HG02588 (cell line): ENCODE data around the gene SV2A.
"Not testable (repeated sequence)": the region's sequence is repeated elsewhere in the genome, so short reads cannot be mapped to it uniquely, and the experiment has no call there.

Experiments used
- ATAC-seq: cut with Tn5 transposase; IDR thresholded peaks from one replicate; pipeline ENCODE4 v1.9.1; 2021; ENCODE audit warnings: mild to moderate bottlenecking, moderate library complexity; ENCODE audit not compliant: unreplicated experiment

SV2A gene, protein sequence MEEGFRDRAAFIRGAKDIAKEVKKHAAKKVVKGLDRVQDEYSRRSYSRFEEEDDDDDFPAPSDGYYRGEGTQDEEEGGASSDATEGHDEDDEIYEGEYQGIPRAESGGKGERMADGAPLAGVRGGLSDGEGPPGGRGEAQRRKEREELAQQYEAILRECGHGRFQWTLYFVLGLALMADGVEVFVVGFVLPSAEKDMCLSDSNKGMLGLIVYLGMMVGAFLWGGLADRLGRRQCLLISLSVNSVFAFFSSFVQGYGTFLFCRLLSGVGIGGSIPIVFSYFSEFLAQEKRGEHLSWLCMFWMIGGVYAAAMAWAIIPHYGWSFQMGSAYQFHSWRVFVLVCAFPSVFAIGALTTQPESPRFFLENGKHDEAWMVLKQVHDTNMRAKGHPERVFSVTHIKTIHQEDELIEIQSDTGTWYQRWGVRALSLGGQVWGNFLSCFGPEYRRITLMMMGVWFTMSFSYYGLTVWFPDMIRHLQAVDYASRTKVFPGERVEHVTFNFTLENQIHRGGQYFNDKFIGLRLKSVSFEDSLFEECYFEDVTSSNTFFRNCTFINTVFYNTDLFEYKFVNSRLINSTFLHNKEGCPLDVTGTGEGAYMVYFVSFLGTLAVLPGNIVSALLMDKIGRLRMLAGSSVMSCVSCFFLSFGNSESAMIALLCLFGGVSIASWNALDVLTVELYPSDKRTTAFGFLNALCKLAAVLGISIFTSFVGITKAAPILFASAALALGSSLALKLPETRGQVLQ

DNA sequence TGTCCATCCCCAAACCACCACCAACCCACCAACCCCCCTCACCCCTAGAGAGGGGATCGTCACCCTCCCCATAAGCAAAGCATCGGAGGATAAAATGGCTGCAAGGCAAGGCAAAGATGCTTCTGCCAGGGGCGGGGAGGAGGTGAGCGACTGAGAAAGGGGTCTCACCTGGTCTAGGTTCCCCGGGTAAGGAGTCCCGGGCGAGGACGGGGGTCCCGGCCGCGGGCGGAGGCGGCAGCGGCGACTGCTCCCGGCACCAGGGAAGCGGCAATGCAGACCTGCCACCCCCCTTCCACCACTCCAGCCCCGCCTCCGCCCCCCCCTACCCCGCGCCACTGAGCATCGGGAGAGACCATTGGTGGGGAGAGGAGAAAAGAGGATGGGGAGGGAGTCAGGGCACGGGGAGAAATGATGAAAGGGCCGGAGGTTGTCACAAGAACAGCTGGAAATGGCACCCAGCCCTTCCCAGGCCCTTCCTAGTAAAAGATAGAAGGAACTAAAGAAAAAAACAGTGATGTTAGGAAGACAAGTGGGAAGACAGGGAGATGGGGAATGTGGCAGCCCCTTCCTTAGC is at the start of gene SV2A:
SV2A (minus strand) TSS at position 274 of the 574 bp plus-strand sequence. CDS start 4,004 bp downstream, outside the sequence.
- no peak for ATAC-seq

DNA sequence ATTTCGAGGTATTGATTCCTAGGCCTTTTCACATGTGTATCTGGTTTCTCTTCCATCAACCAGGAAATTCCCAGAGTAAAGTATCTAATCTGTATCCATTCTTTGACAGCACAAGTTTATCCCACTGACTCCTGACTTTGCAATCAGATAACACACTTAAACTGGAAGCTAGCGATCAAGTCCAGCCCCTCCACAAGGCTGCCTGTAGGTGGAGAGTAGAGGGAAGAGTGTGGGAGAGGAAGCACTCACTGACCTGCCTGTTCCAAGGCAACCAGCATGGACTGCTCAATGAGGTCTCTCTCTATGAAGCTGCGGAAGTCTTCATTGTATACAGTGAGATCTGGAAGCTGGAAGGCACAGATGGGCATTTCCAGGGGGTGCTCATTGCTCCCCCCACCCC is 49.4 kb upstream of the SV2A start:
- ATAC-seq: no peak

DNA sequence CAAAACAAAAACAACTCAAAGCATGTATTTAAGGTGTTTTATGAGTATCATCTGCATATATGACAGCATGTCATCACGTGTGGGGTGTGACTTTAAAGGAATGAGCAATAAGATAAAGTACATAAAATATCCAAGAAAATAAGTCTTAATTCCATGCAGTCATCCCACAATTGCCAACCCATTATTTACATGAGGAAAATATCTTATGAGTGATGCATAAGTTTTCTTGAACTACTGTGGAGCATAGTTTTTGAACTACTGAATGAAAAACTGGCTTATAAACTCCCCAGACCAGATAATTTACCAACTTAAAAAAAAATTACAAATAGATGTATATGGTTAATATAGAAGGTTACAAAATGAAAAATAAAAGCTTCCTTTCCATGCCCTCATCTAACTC is 48.8 kb upstream of the SV2A start:
- ATAC-seq: no peak

DNA sequence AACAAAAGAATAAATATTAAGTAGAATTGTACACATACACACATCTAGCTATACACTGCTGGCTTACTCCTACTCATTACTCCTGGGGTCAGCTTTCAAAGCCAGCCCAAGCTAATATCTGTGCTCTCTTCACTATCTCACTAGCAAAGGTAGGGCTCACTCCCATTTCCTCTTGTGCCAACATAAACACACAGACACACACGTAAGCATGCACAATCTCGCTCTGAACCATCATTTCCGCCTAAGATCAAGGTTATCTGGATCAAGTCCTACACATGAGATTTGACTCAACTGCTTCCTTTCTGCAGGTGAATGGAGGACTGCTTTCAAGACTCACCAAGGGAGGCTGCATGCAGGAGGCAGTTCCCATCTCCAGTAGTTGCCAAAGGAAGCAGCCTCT is 47.8 kb upstream of the SV2A start:
- no peak for ATAC-seq

DNA sequence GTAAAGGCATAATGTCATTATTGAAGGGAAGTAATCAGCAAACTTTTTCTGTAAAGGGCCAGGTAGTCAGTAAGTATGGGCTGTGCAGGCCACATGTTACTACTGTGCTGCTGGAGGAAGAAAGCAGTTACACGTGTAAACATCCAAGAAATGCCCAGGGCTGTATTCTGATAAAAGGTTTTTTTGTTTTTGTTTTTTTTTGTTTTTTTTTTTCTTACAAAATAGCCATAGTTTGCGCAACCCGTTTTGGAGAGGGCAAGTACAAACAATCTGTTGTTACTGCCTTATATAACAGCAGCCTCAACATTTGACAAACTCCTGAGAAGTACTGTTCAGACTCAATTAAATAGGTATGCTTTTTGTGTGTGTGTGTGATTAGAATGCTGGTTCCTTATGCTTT is 45.7 kb upstream of the SV2A start:
- no peak for ATAC-seq

DNA sequence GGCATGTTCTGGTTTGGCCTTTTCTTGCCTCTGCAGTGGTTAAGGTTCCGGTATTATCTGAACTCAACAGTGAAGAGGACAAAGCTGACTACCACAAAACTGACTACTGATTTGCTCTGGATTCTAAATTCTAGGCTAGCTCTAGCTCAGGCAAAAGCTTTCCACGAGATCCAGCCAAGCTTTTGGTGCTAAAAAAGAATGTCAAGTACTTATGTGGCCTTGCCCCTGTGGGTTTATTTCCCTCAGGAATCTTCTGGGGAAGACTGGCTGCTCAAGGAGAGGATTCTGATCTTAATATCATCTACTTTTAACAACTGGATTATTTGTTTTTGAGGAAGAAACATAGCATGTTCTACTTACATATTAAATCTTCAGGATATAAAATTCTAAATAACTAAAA is 45.1 kb upstream of the SV2A start:
- ATAC-seq: no peak

DNA sequence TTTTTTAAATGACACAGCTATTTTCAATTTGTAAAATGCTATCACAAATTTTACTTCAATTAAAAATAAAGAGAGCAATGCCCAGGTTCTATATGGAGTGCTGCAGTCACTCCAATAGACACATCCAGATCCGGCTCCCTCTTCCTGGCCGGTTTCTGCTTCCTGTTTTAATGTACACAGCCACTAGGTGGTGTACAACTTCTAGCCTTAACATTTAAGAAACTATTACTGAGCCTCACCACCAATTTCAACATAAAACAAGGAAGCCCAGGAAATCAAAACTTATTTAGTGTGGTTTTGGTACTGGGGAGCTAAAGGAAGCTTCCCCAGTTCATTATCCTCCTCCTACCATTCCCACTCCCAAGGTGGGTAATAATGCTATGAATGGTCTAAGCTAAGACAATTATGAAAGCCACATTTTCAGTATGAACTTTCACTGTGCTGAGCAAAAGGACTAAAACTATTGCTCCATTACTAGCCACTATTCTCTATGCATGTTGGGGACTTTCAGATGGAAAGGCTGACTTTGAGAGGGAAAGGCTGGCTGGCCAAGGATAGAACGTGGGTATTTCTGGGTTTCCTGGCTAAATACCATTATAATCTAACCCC is 44.5 kb upstream of the SV2A start:
- no peak for ATAC-seq

DNA sequence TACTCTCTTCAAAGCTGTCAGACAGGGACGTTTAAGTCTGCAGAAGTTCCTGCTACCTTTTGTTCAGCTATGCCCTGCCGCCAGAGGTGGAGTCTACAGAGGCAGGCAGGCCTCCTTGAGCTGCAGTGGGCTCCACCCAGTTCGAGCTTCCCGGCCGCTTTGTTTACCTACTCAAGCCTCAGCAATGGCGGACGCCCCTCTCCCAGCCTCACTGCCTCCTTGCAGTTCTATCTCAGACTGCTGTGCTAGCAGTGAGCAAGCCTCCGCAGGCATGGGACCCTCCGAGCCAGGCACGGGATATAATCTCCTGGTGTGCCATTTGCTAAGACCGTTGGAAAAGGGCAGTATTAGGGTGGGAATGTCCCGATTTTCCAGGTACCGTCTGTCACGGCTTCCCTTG is 39.9 kb upstream of the SV2A start:
- ATAC-seq: not testable (repeated sequence)

DNA sequence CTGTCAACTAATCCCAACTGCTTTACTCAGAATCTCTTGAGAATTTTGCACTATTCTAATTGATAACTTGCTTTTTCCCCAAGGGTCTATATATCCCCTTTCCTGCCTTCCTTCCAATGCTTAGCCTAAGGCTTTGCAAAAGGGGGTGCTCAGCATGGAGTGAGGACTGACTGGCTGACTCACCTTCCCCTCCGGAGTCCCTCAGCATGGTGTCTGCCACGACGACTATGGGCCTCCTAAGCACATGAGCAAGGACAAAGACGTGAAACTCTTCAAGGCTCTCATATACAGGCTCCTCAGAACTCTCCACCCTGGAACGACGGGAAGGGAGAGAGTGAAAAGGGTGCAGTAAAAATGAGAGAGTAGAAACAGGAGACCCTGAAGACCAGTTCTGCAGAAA is 32.3 kb upstream of the SV2A start:
- ATAC-seq: no peak

DNA sequence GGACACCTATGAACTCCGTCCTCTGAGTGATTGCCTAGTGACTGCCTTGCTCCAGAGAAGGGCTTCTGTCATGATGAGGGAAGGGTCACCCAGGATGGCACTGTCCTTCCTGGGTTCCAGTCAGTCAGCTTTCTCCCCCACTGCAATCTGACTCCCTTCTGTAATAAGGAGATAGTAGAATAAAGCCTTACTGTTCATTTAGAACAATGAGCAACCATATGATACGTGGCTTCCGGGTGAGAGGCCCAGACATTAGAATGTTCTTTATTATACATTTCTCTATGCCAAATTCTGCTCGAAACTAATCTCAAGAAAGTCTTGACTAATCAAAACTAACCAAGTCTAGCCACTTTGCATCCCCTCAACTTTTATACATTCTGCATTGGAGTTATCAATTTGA is 27.6 kb upstream of the SV2A start:
- no peak for ATAC-seq

DNA sequence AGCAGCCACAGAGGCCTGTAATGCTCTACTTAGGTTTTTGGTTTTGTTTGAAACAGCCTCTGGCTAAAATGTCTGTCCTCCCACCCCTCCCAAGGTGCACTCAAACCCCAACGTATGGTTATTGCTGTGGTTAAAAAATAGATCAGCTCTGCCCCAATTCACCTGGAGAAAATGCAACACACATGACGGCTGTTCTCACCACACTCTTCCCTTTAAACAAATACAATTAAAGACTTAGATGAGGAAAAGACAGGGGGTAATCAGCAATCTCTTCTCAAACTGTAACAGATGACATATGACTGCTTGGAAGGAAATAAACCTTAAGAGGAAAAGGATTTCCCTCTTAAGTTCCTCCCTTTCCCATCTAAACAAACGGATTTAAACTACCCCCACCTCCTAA is 25.2 kb upstream of the SV2A start:
- no peak for ATAC-seq

DNA sequence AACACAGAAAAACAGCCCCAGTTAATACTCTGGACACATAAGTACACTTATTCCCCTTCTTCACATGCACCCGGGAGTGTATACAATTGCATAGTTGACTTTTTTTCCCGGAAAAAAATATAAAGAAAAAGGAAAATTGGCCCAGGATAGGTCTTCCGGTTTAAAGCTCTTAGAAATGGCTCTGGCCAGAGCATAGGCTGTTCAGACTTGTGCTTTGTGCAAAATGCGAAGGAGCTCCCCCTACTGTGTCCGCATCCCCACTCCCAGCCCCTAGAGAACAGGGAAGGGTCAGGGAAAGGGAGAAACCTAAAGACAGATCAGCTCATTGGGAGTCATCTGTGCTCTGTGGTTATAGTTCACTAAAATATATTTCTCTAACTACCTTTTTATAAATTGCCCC is 24.6 kb upstream of the SV2A start:
- no peak for ATAC-seq

DNA sequence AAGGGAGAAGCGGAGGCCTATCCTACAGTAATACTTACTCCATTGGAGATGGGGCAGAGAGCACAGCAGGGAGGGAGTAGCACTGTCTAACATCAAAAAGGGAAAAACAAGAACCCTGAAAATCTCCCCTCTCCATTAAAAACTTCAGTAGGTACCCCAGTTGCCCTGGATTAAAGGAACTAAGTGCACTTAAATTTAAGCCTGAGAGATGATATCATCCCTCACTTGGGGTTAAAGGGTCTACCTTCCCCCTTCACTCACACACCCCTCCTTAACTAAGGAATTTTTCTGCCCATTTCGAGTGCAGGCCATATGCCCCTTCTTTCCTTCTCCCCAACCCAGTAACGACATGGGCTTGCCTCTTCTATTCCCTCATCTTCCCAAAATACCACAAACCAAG is 22.8 kb upstream of the SV2A start:
- ATAC-seq: no peak

DNA sequence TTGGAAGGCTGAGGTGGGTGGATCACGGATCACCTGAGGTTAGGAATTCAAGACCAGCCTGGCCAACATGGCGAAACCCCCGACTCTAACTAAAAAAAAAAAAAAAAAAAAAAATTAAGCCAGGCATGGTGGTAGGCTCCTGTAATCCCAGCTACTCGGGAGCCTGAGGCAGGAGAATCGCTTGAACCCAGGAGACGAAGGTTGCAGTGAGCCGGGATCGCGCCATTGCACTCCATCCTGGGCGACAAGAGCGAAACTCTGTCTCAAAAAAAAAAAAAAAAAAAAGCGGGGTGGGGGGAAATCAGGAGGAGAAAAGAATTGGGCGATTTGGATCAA is 21.0 kb upstream of the SV2A start:
- ATAC-seq: not testable (repeated sequence)

DNA sequence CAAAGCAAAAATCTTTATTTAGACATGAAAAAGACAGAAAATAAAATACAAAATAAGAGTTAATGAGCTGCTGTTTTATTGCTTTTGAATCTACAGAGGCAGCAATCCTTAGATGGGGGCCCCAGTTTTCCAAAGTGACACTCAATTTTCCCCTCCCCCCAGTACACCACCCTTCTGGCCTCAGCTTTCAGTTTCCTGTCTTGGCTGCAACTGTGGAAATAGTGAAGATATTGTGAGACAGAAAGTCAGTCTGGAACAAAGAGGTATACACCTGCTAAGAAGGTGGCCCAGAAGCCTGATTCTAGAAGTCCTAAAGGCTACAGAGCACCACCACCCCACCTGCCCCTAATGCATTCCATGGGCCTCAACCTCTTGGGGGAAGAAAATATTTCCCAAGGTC is 20.1 kb upstream of the SV2A start:
- no peak for ATAC-seq

DNA sequence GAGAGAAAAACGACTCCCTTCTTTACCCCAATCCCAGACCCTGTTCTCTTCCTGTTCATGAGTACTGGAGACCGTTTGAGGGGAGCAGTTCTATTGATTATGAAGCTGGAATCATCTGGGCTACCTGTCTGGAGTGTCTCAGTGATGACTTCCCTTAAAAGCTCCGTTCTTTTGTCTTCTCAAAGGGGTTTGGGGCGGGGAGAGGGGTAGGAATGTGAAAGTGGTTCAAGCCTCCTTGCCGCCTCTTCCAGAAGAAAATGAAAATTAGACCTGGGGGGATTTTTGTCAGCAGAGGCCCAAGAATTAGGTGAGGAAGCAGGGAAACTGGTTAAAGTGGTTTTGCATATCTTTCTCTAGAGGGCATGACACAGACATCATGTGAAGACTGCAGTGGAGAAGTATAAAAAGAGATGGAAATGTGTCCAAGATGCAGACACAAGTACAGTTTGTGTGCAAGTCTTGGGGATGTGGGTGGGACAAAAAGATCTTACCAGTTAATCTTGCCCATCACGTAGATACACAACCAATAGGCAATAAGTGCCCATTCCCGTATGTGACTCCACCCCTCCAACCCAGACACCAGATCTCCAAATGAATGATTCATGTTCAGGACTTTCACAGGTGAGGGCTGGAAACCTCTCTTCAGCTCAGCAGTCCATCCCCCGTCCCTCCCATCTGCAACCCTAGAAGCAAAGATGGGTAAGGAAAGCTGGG is 19.5 kb upstream of the SV2A start:
- no peak for ATAC-seq

DNA sequence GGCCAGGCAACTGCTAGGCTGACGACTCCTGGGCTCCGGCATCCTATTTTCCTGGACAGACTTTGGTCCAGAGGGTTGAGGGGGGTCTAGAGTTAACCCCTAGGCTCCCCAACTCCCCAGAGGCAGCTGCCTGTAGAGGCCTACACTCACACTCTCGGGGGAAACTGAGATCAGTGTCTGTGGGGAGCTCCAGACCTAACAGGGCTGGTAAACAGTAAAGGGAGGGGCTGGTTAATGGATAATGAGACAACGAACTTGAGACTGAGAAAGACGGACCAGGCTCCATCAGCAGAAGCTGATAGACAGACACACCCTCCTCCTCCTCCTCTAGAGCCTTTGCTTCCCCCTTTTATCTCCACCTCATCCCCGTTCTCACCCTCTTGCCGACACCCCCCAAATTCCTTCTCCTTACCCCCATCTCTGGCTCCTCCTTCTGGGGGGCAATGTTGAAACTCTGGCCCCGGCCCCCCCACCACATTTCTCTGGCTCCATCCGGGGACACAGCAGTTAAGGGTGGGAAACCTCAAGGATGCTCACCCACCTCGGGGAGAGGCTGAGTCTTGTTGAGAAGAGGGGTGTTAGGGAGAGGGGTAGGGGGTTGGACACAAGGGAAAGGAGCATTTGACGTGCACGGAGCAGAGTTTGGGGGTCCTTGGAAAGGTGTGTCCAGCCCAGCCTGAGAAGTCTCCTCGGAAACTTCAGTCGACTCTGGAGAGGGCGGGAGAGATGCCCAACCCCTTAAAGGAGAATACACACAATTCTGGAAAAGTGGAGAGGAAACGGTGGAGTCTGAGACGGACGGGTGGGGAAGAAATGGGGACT is 18.7 kb upstream of the SV2A start, which contains the start of gene MTMR11:
MTMR11 (minus strand) TSS at position 710 of the 822 bp plus-strand sequence; CDS start at position 478, 232 bp downstream.
- no peak for ATAC-seq

DNA sequence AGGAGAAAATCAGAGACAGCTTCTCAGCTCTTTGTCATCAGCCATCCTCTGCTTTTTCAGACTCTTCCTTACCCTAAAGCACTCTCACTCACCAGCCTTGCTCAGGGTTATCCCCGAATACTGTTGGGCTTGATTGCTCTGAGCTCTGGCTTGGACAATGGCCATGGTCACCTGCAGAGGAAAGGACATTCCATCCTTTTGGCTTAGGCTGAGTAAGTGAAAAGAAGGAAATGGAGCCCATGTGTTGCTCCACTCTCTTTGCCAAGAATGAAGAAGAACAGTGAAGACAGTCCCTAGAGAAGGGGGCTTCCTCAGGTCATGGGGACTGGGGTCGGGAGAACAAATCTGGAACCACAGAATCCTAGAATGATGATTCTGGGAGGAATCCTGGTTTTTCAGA is 16.7 kb upstream of the SV2A start:
- ATAC-seq: no peak

DNA sequence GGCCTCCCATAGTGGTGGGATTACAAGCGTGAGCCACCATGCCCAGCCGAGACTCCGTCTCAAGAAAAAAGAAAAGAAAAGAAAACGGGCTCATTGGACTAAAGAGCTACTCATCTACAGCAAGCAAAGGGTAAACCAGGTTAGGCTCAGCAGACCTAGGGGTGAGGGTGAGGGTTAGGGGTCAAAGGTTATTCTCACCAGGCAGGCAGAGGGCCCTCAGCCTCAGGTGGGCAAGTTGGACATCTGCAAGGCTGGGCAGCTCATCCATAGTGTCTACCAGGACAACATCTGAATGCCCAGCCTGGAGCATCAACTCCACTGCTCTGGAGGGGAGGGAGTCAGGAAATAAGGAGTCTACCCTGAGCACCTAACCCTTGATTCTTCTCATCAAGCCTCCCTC is 15.6 kb upstream of the SV2A start:
- no peak for ATAC-seq

DNA sequence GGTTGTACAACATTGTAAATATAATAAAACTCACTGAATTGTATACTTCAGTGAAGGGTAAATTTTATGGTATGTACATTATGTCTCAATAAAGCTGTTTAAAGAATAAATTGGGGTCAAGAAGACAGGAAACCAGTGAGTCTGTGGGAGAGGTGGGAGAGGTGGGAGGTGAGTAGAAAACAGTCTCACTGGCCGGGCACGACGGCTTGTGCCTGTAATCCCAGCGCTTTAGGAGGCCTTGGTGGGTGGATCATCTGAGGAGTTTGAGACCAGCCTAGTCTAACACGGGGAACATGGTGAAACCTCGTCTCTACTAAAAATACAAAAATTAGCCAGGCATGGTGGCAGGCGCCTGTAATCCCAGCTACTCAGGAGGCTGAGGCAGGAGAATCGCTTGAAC is 14.8 kb upstream of the SV2A start:
- no peak for ATAC-seq
